ENCODE data around the gene CRELD2.

Gene CRELD2

DNA sequence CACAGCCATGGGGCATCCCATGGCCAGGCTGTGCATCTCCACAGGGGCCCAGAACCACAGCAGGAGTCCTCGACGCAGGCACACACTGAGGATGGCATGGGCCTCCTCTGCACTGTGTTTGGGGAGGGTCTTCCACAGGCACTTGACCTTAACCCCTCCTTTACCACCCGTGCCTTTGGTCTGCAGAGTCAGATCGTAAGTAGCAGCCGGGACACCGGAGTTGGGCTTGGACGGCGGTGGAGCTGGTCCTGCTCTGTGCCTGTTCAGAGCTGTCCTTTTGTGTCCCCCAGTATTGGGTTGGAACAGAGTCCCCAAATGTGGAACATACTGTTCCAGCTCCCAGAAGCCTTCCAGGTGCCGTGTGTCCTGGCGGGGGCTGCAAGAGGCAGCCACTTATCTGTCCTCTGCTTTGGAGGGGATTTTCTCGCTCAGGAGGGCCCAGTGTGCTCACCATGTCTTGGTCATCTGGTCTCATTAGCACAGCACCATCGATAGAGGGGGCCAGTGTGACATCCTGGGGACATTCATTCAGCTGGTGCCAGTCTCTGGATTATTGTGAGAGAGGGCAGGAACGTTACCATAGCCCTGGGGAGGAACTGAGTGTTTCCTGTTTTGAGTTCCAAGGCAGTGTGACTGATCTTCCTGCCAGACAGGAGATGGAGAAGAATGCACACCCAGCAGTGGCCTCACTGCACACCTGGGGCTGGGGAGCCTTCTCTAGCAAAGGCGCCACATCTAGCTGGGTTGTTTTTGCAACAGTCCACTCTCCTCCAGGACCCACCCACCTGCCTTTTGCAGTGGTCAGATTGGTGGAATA, 12.4 kb downstream of the CRELD2 start:
- DNase-seq, result no peak

DNA sequence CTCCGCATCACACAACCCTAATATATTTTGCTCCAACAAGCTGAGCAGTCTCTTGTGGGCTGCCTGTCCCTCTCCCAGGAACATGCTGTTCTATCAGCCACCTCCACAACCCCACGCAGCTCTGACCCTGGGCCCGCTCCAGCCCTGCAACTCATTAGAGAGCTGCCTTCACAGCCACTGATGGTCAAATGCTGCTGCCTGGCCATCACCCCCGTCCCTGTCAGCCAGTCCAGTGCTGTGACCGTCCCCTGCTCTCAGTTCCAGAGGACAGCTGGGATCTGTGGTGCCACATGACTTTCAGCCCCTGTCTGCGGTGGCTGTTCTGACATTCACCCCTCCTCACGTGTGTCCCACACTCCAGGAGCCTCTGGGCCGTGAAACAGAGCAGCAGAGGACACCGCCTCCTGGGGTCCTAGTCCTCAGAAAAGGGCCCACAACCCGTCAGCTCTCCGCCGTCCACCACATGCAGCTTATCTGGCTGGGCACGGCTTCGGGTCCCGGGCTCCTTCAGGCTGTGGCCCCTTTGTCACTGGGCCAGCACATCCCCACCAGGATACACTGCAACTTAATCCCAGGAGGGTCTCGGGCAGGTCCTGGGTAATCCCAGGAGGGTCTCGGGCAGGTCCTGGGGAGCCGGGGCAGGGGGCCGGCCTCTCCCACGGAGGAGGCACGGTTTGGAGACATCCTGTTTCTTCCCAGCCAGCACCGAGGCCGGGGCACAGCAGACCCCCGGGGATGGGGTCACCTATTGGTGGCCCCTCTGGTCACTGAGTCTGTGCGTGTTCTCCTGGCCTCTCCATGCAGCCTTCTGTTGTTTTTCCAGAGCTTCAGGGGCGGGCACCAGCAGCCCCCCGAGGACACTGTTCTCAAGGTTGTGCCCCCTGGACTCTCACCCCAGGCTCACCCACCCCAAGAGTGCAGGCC, 15.1 kb downstream of the CRELD2 start:
- DNase-seq, result no peak

- peak; percentile 26 for DNase-seq
These were observed 15.9 kb downstream of the CRELD2 start for GRCh38 chr22:49934160-49934890.

- peak; percentile 76 for DNase-seq
These were observed 16.6 kb downstream of the CRELD2 start for GRCh38 chr22:49934891-49935557.

GRCh38 chr22:49935561-49935960, 17.1 kb downstream of the CRELD2 start:
- DNase-seq, result no peak

- peak; percentile 89 for DNase-seq
These were observed 17.9 kb downstream of the CRELD2 start for GRCh38 chr22:49936018-49936972.

GRCh38 chr22:49936973-49937757, 18.7 kb downstream of the CRELD2 start:
- DNase-seq, result no peak

DNA sequence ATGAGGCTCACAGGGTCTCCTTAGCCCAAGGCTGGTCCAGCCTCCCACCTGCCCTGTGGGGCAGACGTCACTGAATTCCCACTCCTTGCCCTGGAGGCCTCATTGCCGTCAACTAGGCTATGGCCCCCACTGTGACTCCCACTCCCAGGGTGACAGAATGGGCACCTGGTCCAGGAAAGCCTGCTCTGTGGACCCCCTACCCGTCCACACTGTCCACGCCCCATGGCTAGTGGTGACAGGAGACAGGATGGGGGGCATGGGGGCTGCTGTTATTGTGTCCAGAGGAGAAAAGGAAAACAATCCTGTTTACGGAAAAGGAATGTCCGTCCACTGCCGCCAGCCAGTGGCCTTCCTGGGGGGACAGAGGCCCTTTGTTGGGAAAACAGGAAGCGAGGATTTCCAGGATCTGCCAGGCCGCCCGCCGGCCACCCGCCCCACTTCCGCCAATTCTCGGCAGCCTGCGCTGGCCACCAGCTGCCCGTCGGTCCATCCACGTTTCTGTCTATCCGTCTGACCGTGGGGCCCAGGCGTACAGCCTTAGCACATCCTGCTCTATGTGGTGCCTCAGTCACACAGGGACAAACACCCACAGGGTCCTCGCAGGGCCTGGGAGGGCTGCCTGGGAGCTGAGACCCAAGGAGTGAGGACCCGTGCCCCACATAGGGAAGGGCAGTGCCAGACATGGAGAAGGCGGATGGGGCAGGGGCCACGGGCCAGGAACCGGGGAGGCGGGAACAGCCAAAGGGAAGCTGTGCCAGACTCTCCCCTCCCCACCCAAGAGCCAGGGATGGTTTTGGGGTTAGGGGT, 19.5 kb downstream of the CRELD2 start:
- DNase-seq, result no peak

DNA sequence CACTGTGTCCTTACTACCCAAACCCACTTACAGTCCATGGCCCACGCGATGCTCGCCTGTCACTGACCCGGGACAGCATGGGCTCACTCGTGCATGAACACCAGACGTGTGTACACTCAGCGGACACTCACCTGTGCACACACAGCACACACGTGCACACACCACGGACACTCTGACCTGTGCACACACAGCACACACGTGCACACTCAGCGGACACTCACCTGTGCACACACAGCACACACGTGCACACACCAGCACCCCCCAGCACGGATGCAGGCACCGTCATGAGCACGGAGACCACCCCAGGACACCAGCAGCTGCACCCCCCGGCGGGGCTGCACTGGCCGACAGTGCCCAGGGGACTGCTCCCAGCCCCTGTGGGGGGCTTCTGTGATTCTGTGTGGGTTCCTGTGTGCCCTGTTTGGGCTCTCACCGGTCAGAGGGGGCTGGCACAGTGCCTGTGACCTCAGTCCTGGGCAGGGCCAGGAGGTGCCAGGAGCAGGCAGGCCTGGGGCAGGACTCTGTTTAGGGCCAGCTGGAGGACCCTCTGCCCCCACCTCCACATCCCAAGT, 20.2 kb downstream of the CRELD2 start:
- no peak for DNase-seq

DNA sequence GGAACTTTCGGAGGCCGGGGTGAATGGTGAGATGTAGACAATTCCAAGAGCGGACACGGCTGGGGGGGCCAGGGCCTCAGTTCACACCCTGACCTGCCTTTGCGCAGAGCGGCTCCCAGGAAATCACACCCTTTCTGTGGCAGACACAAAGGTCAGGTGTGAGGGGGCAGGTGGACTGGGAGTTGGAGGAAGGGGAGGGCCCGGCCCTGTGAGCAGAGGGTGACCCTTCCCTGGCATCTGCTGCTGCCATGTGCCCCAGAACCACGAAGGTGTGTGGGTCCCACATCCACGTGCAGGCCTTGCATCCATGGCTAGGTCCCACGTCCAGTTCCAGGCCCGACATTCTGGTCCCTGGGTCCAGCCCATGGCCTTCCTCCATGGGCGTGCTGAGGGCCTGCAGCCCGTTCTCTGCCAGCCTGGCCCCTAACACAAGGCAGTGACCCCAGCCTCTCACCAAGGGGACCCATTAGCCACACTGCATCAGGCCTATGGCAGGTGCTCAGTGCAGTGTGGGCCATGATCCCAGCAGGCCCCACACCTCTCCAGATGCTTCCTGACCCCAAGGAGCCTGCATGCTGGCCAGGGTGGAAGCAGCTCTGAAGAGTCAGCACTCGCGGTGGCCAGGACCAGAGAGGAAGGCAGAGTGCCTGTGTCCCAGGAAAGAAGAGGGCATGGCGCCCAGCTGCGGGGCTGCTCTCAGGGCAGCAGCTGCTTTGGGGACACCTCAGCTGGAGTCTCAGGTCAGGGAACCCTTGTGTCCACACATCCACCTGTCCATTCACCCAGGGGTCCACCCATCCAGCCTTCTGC, 23.3 kb downstream of the CRELD2 start:
- no peak for DNase-seq

GRCh38 chr22:49942565-49943404, 24.4 kb downstream of the CRELD2 start:
- no peak for DNase-seq

DNA sequence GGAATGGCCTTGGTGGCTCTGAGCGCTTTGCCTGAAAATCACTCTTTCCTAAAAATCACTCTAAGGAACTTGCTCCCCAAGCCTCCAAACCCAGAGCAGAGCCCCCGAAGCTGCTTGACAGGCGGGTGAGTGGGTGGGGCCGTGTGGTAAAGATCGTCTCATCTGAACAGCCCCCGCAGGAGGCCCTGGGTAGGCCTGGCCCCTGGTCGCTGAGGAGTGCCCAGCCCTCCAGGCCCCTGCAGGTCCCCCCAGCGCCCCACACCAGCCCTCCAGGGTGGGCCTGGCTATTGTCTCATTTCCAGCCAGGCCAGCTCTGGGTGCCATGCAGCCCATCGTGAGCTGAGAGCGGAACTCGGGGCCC, 25.0 kb downstream of the CRELD2 start:
- no peak for DNase-seq

DNA sequence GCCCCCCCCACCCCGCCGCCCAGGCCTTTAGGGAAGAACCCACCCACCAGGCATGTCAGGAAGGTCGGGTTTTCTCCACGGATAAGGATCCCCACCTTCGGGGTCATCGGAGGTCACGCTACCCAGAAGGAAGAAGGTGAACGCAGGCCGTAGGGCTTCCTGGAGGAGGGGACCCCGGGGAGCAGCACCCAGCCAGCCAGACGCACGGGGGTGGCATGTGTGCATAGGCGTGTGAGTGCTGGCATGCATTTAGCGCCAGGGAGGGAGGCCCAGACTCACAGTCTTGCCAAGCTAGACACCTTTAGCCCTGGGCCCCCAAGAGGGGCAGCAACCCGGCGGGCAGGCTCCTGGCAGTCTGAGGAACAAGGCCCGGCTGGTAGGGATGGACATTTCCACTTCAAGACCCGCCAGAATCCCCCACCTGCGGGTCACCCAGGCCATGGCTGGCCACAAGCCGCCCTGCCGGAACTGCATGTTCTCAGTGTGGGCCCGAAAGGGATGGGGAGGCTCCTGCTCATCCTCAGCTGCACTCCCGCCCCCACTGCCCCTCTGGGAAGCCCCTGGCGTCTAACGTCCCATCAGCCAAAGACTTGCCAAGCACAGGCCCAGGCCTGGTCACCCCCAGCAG, 25.5 kb downstream of the CRELD2 start:
- no peak for DNase-seq

DNA sequence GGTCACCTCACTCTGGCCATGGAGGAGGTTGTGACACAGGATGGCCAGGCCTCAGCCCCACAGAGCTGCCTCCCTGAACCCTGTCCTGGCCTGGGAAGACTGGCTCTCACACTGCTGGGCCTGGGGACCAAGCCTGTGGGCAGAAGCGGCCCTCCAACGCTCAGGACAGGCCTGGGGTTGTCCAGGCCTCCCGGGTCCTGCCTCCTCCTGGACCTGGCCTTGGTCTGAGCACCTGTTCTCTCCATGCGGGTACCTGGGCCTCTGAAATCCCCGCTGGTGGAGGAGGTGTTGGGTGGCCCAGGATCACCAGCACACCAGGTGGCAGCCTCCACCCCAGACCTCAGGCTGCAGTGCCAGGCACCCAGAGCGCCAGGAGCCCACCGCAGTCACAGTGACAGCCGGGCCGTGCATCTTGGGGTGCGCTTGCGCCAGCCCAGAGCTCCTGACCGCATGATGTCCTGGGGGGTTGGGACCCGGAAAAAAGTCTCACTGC, 26.0 kb downstream of the CRELD2 start:
- no peak for DNase-seq

DNA sequence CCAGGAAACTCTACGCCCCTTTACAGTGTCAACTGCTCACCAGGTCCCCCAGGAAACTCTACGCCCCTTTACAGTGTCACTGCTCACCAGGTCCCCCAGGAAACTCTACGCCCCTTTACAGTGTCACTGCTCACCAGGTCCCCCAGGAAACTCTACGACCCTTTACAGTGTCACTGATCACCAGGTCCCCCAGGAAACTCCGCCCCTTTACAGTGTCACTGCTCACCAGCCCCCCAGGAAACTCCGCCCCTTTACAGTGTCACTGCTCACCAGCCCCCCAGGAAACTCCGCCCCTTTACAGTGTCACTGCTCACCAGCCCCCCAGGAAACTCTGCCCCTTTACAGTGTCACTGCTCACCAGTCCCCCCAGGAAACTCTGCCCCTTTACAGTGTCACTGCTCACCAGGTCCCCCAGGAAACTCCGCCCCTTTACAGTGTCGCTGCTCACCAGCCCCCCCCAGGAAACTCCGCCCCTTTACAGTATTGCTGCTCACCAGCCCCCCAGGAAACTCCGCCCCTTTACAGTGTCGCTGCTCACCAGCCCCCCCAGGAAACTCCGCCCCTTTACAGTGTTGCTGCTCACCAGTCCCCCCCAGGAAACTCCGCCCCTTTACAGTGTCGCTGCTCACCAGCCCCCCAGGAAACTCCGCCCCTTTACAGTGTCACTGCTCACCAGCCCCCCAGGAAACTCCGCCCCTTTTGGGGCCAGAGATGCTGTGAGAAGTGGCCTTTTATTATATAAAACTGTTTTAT, 26.8 kb downstream of the CRELD2 start:
- DNase-seq, result peak; percentile 71
